Measurements from ENCODE around the gene UTP18.

UTP18 gene

GRCh38 chr17:51229889-51230288 lies 30.5 kb upstream of the UTP18 start:
- TF ChIP-seq ZFX (IDR thresholded peaks at IDR 0.05): no peak
- TF ChIP-seq, protein P1, sequence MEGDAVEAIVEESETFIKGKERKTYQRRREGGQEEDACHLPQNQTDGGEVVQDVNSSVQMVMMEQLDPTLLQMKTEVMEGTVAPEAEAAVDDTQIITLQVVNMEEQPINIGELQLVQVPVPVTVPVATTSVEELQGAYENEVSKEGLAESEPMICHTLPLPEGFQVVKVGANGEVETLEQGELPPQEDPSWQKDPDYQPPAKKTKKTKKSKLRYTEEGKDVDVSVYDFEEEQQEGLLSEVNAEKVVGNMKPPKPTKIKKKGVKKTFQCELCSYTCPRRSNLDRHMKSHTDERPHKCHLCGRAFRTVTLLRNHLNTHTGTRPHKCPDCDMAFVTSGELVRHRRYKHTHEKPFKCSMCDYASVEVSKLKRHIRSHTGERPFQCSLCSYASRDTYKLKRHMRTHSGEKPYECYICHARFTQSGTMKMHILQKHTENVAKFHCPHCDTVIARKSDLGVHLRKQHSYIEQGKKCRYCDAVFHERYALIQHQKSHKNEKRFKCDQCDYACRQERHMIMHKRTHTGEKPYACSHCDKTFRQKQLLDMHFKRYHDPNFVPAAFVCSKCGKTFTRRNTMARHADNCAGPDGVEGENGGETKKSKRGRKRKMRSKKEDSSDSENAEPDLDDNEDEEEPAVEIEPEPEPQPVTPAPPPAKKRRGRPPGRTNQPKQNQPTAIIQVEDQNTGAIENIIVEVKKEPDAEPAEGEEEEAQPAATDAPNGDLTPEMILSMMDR (conservative IDR thresholded peaks at IDR 0.05): no peak
- H3K27ac ChIP-seq: no peak overlapping the region

DNA sequence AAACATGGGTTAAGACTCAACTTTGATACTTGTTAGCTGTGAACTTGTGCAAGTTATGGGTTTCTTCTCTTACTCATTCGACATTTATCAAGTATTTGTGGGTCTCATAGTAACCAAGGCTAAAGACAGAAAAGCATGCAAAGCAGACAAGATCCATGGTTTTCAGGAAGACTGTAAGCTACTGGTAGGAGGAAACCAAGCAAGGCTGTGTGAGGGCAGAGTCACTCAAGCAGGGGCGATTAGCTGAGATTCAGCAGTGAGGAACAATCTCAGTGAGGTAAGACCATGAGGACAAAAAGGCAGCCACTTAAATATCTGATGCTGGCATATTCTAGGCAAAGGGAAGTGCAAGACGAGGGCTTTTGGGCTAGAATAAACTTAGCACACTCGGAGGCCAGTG lies 30.0 kb upstream of the UTP18 start:
- TF ChIP-seq, protein P1 (conservative IDR thresholded peaks at IDR 0.05): no peak
- TF ChIP-seq ZFX (IDR thresholded peaks at IDR 0.05): no peak
- no peak overlapping the region for H3K27ac ChIP-seq

- TF ChIP-seq, protein P1 (conservative IDR thresholded peaks at IDR 0.05): no peak
- TF ChIP-seq ZFX (IDR thresholded peaks at IDR 0.05): no peak
- H3K27ac ChIP-seq: no peak overlapping the region
Measured at GRCh38 chr17:51231999-51232398, 28.3 kb upstream of the UTP18 start.

- TF ChIP-seq, protein P1 (conservative IDR thresholded peaks at IDR 0.05): no peak
- no peak for TF ChIP-seq ZFX (IDR thresholded peaks at IDR 0.05)
- H3K27ac ChIP-seq: no peak overlapping the region
Measured at GRCh38 chr17:51234162-51234561, 26.2 kb upstream of the UTP18 start.

- H3K27ac ChIP-seq: no peak overlapping the region
- TF ChIP-seq, protein P1 (conservative IDR thresholded peaks at IDR 0.05): no peak
- no peak for TF ChIP-seq ZFX (IDR thresholded peaks at IDR 0.05)
Measured at GRCh38 chr17:51238255-51238887, 22.0 kb upstream of the UTP18 start.

GRCh38 chr17:51240275-51240674 lies 20.1 kb upstream of the UTP18 start:
- no peak overlapping the region for H3K27ac ChIP-seq
- TF ChIP-seq, protein P1 (conservative IDR thresholded peaks at IDR 0.05): no peak
- no peak for TF ChIP-seq ZFX (IDR thresholded peaks at IDR 0.05)

DNA sequence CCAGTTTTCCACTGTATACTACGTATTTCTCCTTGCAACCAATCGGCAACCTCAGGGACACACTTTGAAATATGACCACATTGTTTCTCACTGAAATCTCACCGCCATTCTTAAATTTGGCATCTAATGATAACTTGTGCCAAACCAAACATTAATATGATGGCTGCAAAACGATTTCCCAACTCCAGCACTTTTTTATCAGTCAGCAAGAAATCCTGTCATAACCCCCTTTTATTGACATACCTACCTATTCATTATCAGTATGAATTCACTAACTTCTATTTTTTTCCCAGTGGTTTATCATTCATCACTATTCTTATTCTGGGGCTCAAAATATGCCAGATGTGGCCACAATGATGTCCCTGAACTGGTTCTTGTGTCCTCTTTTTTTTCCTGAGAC lies 16.3 kb upstream of the UTP18 start:
- TF ChIP-seq, protein P1 (conservative IDR thresholded peaks at IDR 0.05): no peak
- no peak for TF ChIP-seq ZFX (IDR thresholded peaks at IDR 0.05)
- H3K27ac ChIP-seq: no peak overlapping the region

Data from C4-2B (cell line).